ENCODE data around the gene CNTN1. TPM values are rescaled to one million over a fixed set of nuclear protein-coding genes. Genes with fewer than 3 reads are reported as not detected.

The CNTN1 gene
- total and polyA plus RNA-seq, 2 of the 4 experiments (the other 2 are of a cell fraction): 0.10 to 0.18 TPM

DNA sequence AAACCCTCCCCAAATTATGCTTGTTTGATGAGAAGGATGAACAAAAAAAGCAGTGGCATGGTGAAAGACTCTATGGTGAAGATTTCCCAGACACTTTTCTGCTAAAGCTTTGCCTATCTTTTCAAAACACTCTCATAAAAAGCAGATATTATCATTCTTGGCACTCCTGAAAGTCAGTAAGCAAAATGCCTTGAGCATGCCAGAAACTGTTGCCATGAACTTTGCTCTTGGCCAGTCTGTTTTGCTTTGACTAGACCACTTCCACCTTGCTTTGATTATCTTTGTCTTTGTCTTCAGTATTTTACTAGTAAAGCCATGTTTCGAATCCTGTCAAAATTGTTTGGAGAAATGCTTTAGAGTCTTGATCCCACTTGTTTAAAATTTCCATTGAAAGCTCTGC, 110.4 kb downstream of the CNTN1 start:
- no peak overlapping the region for H2AK9ac ChIP-seq (replicated peaks; ENCODE audit: low read depth, low read length, poor library complexity)
- H3K4ac ChIP-seq (ENCODE audit: low read depth, low read length): no peak overlapping the region
- no peak overlapping the region for H2AK5ac ChIP-seq (ENCODE audit: low read depth, low read length)
- in situ Hi-C loops (cut with MboI; ENCODE audit: low sequenced_read_pairs): no loop called here
- H3K9ac ChIP-seq (ENCODE audit: low read depth, low read length): no peak overlapping the region
- BruUV-seq (replicated peaks): no TSS peak
- no peaks in the 10 kb centered on the region for H3K9me1 ChIP-seq (ENCODE audit: insufficient read depth, low read length)
- no peak overlapping the region for H3K27ac ChIP-seq (ENCODE audit: insufficient read depth, low read length)
- H3K4me3 ChIP-seq (ENCODE audit: insufficient read depth, low read depth, low read length): no peak overlapping the region
- CTCF ChIA-PET: no interaction called here
- POLR2A ChIA-PET (ENCODE audit: unreplicated experiment): no interaction called here
- no peaks in the 10 kb centered on the region for H3K79me1 ChIP-seq (ENCODE audit: low read depth in 1 of 2, low read length in 2 of 2)
- H4K20me1 ChIP-seq (ENCODE audit: insufficient read depth, low read length): no peaks in the 10 kb centered on the region
- dilution Hi-C loops (cut with HindIII; ENCODE audit: low sequenced_read_pairs, unreplicated experiment): no loop called here
- no peaks in the 10 kb centered on the region for H3K36me3 ChIP-seq (ENCODE audit: control insufficient read depth, insufficient read depth, low read length)
- no peaks in the 10 kb centered on the region for H3K4me1 ChIP-seq (ENCODE audit: control insufficient read depth, insufficient read depth, low read length)
- no peak overlapping the region for H4K8ac ChIP-seq (ENCODE audit: low read depth in 2 of 2, low read length in 2 of 2)
- no peak overlapping the region for H2AFZ ChIP-seq (replicated peaks; ENCODE audit: low read length, poor library complexity)
- H3K56ac ChIP-seq (ENCODE audit: extremely low read depth, insufficient read depth, low read length): no peak overlapping the region
- ATAC-seq (ENCODE audit: low read depth) (no peak), DNase-seq (no peak)
- no peak overlapping the region for H4K91ac ChIP-seq (ENCODE audit: insufficient read depth, low read depth, low read length)
- H2BK5ac ChIP-seq (ENCODE audit: low read depth, low read length, poor library complexity, severe bottlenecking): no peak overlapping the region
- no CpG with 5 or more reads among the region's 1 CpG for WGBS, 2 experiments (ENCODE audit: extremely low coverage in 2 of 2, insufficient read length in 1 of 2)
- no peaks in the 10 kb centered on the region for H3K9me3 ChIP-seq (ENCODE audit: control insufficient read depth, insufficient read depth, low read length)
- intact Hi-C loops (cut with micrococcal nuclease): no loop called here
- no peaks in the 10 kb centered on the region for H3K27me3 ChIP-seq (ENCODE audit: control insufficient read depth, insufficient read depth, low read length)
- no peak overlapping the region for H3K18ac ChIP-seq (ENCODE audit: low read depth, low read length)
- H3K4me2 ChIP-seq (ENCODE audit: low read depth, low read length): no peak overlapping the region
- H3K23ac ChIP-seq (ENCODE audit: low read depth, low read length): no peak overlapping the region
- H4K5ac ChIP-seq (ENCODE audit: low read depth, low read length): no peak overlapping the region
- TF ChIP-seq SMC3 (IDR thresholded peaks at IDR 0.05; ENCODE audit: low read depth, low read length) (no peak), BHLHE40 (IDR thresholded peaks at IDR 0.05; ENCODE audit: low read depth, low read length) (no peak), FOS (IDR thresholded peaks at IDR 0.05; ENCODE audit: low read depth, low read length) (no peak), RCOR1 (IDR thresholded peaks at IDR 0.05; ENCODE audit: insufficient replicate concordance, low read length) (no peak), POLR2A (IDR thresholded peaks at IDR 0.05; ENCODE audit: low read depth, low read length) (no peak), CEBPB (IDR thresholded peaks at IDR 0.05; ENCODE audit: low read depth, low read length) (no peak), NFE2L2 (IDR thresholded peaks at IDR 0.05; ENCODE audit: low read depth, low read length) (no peak), MXI1 (IDR thresholded peaks at IDR 0.05; ENCODE audit: borderline replicate concordance, low read depth, low read length) (no peak), RFX5 (IDR thresholded peaks at IDR 0.05; ENCODE audit: low read depth, low read length) (no peak), ELK1 (IDR thresholded peaks at IDR 0.05; ENCODE audit: borderline replicate concordance, low read depth, low read length) (no peak), RAD21 (IDR thresholded peaks at IDR 0.05; ENCODE audit: low read length) (no peak), MAZ (IDR thresholded peaks at IDR 0.05; ENCODE audit: borderline replicate concordance, low read depth, low read length) (no peak), MAFK (IDR thresholded peaks at IDR 0.05; ENCODE audit: low read depth, low read length) (no peak), CHD1 (IDR thresholded peaks at IDR 0.05; ENCODE audit: low read depth, low read length) (no peak)
- TF ChIP-seq, protein P1, sequence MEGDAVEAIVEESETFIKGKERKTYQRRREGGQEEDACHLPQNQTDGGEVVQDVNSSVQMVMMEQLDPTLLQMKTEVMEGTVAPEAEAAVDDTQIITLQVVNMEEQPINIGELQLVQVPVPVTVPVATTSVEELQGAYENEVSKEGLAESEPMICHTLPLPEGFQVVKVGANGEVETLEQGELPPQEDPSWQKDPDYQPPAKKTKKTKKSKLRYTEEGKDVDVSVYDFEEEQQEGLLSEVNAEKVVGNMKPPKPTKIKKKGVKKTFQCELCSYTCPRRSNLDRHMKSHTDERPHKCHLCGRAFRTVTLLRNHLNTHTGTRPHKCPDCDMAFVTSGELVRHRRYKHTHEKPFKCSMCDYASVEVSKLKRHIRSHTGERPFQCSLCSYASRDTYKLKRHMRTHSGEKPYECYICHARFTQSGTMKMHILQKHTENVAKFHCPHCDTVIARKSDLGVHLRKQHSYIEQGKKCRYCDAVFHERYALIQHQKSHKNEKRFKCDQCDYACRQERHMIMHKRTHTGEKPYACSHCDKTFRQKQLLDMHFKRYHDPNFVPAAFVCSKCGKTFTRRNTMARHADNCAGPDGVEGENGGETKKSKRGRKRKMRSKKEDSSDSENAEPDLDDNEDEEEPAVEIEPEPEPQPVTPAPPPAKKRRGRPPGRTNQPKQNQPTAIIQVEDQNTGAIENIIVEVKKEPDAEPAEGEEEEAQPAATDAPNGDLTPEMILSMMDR (conservative IDR thresholded peaks at IDR 0.05; ENCODE audit: low read depth, low read length): no peak
- TF ChIP-seq, protein P2, sequence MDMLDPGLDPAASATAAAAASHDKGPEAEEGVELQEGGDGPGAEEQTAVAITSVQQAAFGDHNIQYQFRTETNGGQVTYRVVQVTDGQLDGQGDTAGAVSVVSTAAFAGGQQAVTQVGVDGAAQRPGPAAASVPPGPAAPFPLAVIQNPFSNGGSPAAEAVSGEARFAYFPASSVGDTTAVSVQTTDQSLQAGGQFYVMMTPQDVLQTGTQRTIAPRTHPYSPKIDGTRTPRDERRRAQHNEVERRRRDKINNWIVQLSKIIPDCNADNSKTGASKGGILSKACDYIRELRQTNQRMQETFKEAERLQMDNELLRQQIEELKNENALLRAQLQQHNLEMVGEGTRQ (IDR thresholded peaks at IDR 0.05; ENCODE audit: low read depth, low read length): no peak
- no peak overlapping the region for H2BK15ac ChIP-seq (ENCODE audit: low read depth, low read length)
- no peak overlapping the region for H3K14ac ChIP-seq (replicated peaks; ENCODE audit: low read depth, low read length)
- no peak overlapping the region for H2BK120ac ChIP-seq (ENCODE audit: low read depth, low read length)
- no peak overlapping the region for H2BK20ac ChIP-seq (ENCODE audit: low read depth, low read length)

Measured in IMR-90 (cell line).